Kidney capillary endothelial cell (primary cell): Measurements from ENCODE around the gene RPN2.

Experiments
- DNase-seq: peaks from one replicate; pipeline ENCODE4 v3.0.0-alpha.2; 2018; ENCODE audit warnings: low spot score

Gene RPN2

GRCh38 chr20:37267667-37268313 is 88.7 kb downstream of the RPN2 start:
- no peak for DNase-seq

- DNase-seq, result no peak
Measured at GRCh38 chr20:37270576-37271420, 91.7 kb downstream of the RPN2 start.

GRCh38 chr20:37271421-37271768 is 92.3 kb downstream of the RPN2 start:
- DNase-seq, result no peak

GRCh38 chr20:37273988-37274387 is 94.9 kb downstream of the RPN2 start:
- no peak for DNase-seq

GRCh38 chr20:37274851-37275524 is 95.9 kb downstream of the RPN2 start:
- DNase-seq, result no peak

GRCh38 chr20:37276494-37277252 is 97.5 kb downstream of the RPN2 start:
- DNase-seq, result peak; percentile 37

GRCh38 chr20:37277253-37277593 is 98.1 kb downstream of the RPN2 start:
- DNase-seq, result no peak

GRCh38 chr20:37278966-37279590 is 99.9 kb downstream of the RPN2 start:
- DNase-seq, result no peak

GRCh38 chr20:37279820-37280219 is 100.7 kb downstream of the RPN2 start:
- no peak for DNase-seq

GRCh38 chr20:37280403-37280802 is 101.3 kb downstream of the RPN2 start:
- no peak for DNase-seq

- DNase-seq, result no peak
Measured at GRCh38 chr20:37282556-37282955, 103.4 kb downstream of the RPN2 start.

- no peak for DNase-seq
Measured at GRCh38 chr20:37283530-37284195, 104.5 kb downstream of the RPN2 start.

GRCh38 chr20:37284691-37285161 is 105.6 kb downstream of the RPN2 start:
- DNase-seq, result no peak

- DNase-seq, result no peak
Measured at GRCh38 chr20:37285664-37286374, 106.7 kb downstream of the RPN2 start.

GRCh38 chr20:37288091-37288490 is 109.0 kb downstream of the RPN2 start:
- DNase-seq, result no peak

- no peak for DNase-seq
Measured at GRCh38 chr20:37290158-37290810, 111.2 kb downstream of the RPN2 start.
